ENCODE results near the gene BAIAP2.

The BAIAP2 gene

GRCh38 chr17:81050645-81051625 lies 16.0 kb downstream of the BAIAP2 start:
- DNase-seq (ENCODE audit: low read depth in 1 of 2, low spot score in 1 of 2): no peak

- no peak for DNase-seq (ENCODE audit: low read depth in 1 of 2, low spot score in 1 of 2)
These were observed 17.4 kb downstream of the BAIAP2 start for GRCh38 chr17:81052199-81052997.

GRCh38 chr17:81053041-81053970 lies 18.4 kb downstream of the BAIAP2 start:
- no peak for DNase-seq (ENCODE audit: low read depth in 1 of 2, low spot score in 1 of 2)

- DNase-seq (ENCODE audit: low read depth in 1 of 2, low spot score in 1 of 2): no peak
These were observed 19.4 kb downstream of the BAIAP2 start for GRCh38 chr17:81054308-81054707.

- DNase-seq (ENCODE audit: low read depth in 1 of 2, low spot score in 1 of 2): no peak
These were observed 20.0 kb downstream of the BAIAP2 start for GRCh38 chr17:81054881-81055370.

- no peak for DNase-seq (ENCODE audit: low read depth in 1 of 2, low spot score in 1 of 2)
These were observed 21.4 kb downstream of the BAIAP2 start for GRCh38 chr17:81056312-81056711.

GRCh38 chr17:81057079-81057730 lies 22.3 kb downstream of the BAIAP2 start:
- DNase-seq (ENCODE audit: low read depth in 1 of 2, low spot score in 1 of 2): no peak

GRCh38 chr17:81057777-81058176 lies 22.8 kb downstream of the BAIAP2 start:
- no peak for DNase-seq (ENCODE audit: low read depth in 1 of 2, low spot score in 1 of 2)

- no peak for DNase-seq (ENCODE audit: low read depth in 1 of 2, low spot score in 1 of 2)
These were observed 23.4 kb downstream of the BAIAP2 start for GRCh38 chr17:81058263-81058871.

GRCh38 chr17:81059026-81059425 lies 24.1 kb downstream of the BAIAP2 start:
- DNase-seq (ENCODE audit: low read depth in 1 of 2, low spot score in 1 of 2): no peak

GRCh38 chr17:81060416-81060815 lies 25.5 kb downstream of the BAIAP2 start:
- no peak for DNase-seq (ENCODE audit: low read depth in 1 of 2, low spot score in 1 of 2)

- DNase-seq (ENCODE audit: low read depth in 1 of 2, low spot score in 1 of 2): no peak
These were observed 26.2 kb downstream of the BAIAP2 start for GRCh38 chr17:81061027-81061735.

- DNase-seq (ENCODE audit: low read depth in 1 of 2, low spot score in 1 of 2): no peak
These were observed 27.2 kb downstream of the BAIAP2 start for GRCh38 chr17:81062014-81062780.

- no peak for DNase-seq (ENCODE audit: low read depth in 1 of 2, low spot score in 1 of 2)
These were observed 28.4 kb downstream of the BAIAP2 start for GRCh38 chr17:81063106-81064093.

GRCh38 chr17:81064678-81065475 lies 29.9 kb downstream of the BAIAP2 start:
- DNase-seq (ENCODE audit: low read depth in 1 of 2, low spot score in 1 of 2): no peak

- no peak for DNase-seq (ENCODE audit: low read depth in 1 of 2, low spot score in 1 of 2)
These were observed 30.5 kb downstream of the BAIAP2 start for GRCh38 chr17:81065500-81065899.
